SK-N-SH treated with all-trans-retinoic acid at 6 μM for 48 hours (cell line): ENCODE data around the gene PGF.

Experiments used
- ARNTL ChIP-seq: fragments of 450-650 bp; formaldehyde crosslinking; IDR thresholded peaks from 2 replicates; pipeline ENCODE4 v1.5.0; 2020; ENCODE audit warnings: low read depth, mild to moderate bottlenecking, moderate library complexity, borderline replicate concordance
- CSRNP3 ChIP-seq: fragments of 250-450 bp; sonication (Bioruptor Pico); IDR thresholded peaks from 2 replicates; pipeline ENCODE4 v1.5.1; 2021; ENCODE audit warnings: mild to moderate bottlenecking, moderate library complexity
- ESRRG ChIP-seq: fragments of 250-450 bp; sonication (Bioruptor Pico); IDR thresholded peaks from 2 replicates; pipeline ENCODE4 v1.6.1; 2021; ENCODE audit warnings: mild to moderate bottlenecking
- POU6F1 ChIP-seq: fragments of 250-450 bp; sonication (Bioruptor Pico); IDR thresholded peaks from 2 replicates; pipeline ENCODE4 v1.8.0; 2021; ENCODE audit warnings: low read depth, mild to moderate bottlenecking, moderate library complexity, borderline replicate concordance
- TCF4 ChIP-seq: fragments of 250-450 bp; sonication (Bioruptor Pico); IDR thresholded peaks from 2 replicates; pipeline ENCODE4 v1.8.0; 2021; ENCODE audit warnings: mild to moderate bottlenecking, moderate library complexity, borderline replicate concordance

GRCh38 chr14:74981462-74981782 is 26.0 kb upstream of the PGF start:
- TF ChIP-seq ESRRG (CRISPR knock-in tag) = no peak
- TF ChIP-seq CSRNP3 (CRISPR knock-in tag) = no peak
- TF ChIP-seq POU6F1 (CRISPR knock-in tag) = no peak
- no peak for TF ChIP-seq TCF4
- TF ChIP-seq ARNTL (CRISPR knock-in tag) = no peak
